ENCODE results near the gene ZNF503.
"Not testable (repeated sequence)": the region's sequence is repeated elsewhere in the genome, so short reads cannot be mapped to it uniquely, and the experiment has no call there.

ZNF503 gene

DNA sequence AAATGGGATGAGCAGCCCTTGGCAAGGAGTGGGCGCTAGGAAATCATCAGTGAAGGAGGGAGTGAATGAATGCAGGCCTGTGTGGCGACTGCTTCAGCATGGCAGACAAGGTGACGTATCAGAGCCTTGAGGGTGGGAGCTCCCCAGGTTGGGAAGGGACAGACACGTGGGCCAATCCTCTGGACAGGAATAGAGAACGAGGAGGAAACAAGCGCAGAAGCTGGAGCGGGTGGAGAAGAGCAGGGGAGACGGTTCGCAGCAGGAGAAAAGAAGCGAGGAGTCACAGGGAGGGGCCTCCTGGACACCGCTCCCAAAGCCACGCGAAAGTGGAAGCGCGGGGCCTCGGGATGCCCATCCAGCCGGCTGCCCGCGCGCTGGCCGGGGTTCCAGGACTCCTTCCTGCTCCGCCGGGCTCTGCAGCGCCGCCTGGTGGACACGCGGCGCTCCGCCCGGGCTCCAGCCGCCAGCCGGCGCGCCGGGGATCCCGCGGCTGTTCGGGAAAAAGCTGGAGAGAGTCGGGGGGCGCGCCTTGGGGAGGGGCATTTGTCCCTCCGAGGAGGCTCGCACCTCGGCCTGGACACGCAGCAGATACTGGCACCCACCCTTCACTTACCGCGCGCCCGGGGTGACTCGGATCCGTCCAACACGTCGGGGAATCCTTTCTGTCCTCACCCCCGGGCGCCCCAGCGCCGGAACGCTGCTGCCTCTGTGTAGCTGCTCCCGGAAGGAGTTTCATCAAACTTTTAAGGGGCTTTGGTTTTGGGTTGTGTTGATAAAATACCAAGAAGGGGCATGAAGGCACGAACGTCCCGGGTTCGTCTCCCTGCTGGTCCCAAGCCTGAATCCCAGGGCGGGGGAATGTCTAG, 6.3 kb downstream of the ZNF503 start:
- DNase-seq = no peak

- no peak for DNase-seq
These were observed 7.3 kb downstream of the ZNF503 start for GRCh38 chr10:75394221-75394620.

DNA sequence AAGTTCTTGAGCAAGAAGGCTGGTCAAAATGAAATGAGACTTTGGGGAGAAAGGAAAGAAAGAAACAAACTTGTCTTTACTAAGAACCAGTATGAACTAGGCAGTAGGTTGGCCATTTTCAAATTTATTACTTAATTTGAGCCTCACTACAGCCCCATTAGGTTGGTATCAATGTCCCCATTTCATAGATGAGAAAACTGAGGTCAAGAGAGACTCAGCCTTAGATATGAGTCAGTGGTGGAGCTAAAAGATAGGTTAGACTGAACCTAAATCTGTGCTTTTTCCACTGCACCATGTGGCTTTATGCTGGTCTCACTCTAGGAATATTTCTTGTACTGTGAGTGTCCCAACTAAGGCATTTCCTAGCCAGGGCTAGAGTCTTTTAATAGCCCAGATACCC, 8.8 kb downstream of the ZNF503 start:
- DNase-seq = no peak

- no peak for DNase-seq
These were observed 9.3 kb downstream of the ZNF503 start for GRCh38 chr10:75392271-75392670.

DNA sequence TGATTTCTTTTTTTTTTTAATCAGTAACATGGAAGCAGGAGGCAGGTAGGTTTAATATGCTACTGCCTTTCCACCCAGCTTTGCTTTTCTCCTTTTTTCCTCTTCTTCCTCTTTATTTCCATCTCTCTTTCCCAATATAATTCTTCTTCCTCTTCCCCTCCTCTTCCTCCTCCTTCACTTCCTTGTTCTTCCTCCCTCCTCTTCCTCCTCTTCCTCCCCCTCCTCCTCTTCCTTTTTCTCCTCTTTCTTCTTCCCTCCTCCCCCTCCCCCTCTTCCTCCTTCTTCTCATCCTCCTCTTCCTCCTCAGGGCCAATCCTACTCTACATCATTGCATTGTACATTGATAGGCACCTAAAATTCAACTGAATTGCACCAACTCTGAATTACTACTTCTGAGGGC, 11.4 kb downstream of the ZNF503 start:
- no peak for DNase-seq

- DNase-seq = no peak
These were observed 13.5 kb downstream of the ZNF503 start for GRCh38 chr10:75388082-75388481.

DNA sequence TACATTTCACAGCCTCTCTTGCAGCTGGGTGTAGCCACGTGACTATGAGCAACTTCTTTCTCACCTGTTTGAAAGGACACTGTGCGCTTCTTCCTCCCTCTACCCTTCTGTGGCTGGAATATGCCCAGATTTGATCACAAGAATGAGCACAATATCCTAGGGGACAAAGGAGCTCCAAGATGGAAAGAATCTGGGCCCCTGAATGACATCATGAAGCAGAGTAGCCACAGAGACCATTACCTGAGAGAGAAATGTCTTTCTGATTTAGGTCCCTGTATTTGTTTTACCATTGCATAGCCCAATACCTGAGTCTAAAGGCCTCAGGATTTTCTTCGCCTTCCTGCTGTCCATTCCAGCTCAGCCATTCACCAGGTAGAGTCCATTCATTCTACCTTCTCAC, 15.4 kb downstream of the ZNF503 start:
- DNase-seq = no peak

GRCh38 chr10:75379817-75380216, 21.7 kb downstream of the ZNF503 start:
- DNase-seq = no peak

- DNase-seq = no peak
These were observed 22.3 kb downstream of the ZNF503 start for GRCh38 chr10:75379212-75379724.

DNA sequence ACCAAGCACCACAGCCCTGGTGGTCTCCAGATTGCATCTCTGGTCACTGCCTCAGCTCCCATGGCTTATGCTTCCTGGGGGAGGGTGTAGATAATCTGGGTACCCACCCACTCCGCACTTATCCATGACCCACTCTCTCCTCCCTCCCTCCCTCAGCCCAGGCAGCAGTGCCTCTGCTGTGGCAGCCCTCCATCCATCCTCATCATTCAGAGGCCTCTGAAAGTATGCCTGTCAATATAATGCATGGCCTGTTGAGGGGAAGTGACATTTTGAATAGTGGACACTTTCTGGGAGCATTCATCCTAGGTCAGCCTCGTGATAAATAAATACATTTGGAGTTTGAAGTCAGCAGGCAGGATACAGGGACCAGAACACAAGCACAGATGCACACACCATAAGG, 23.2 kb downstream of the ZNF503 start:
- DNase-seq = no peak

GRCh38 chr10:75377869-75378268, 23.7 kb downstream of the ZNF503 start:
- DNase-seq = no peak

- DNase-seq = no peak
These were observed 25.7 kb downstream of the ZNF503 start for GRCh38 chr10:75375838-75376237.

DNA sequence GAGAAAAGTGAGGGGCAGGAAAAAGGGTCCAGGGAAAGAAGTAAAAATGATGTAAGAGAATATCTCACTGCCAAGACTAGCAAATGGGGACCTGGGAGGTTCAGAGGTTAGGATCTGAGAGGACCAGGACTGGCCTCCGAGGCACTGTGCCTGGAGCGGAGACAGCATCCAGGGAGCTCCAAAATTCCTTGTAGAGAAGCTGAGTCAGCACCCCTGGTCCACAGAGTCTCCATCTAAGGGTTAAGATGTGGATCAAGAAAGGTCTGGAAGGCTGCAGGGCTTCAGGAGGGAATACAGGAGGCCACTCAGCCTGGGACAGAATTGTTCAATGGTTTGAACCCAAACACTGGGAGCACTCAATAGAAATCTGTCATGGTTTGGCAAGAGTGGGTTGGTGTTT, 30.6 kb downstream of the ZNF503 start:
- no peak for DNase-seq

DNA sequence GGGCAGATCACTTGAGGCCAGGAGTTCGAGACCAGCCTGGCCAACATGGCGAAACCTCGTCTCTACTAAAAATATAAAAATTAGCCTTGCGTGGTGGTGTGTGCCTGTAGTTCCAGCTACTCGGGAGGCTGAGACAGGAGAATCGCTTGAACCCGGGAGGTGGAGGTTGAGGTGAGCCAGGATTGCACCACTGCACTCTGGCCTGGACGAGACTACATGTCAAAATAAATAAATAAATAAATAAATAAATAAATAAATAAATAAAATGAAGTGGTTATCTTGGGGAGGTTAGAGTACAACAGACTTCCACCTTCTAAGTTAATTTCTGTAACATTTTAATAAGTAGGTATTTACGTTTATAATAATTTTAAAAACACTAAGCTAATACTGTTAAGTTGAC, 31.7 kb downstream of the ZNF503 start:
- not testable (repeated sequence) for DNase-seq

DNA sequence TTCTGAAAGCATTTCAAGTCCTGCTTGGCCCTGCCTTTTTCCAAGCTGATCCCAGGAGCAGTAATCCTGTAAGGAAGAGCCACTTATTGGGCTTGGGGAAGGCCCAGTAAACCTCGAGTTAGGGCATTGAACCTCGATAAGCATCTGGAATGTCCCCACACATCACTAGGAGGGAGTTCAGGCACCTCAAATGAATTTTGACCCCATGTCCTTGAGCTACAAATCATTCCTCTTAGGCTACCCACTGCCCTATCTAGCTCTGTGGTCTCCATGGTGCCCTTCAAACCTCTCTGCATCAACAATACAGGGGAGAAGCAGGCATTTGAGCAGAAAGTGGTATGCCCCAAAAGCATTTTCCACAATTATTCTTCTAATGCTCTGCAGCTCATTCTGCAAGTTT, 33.7 kb downstream of the ZNF503 start:
- DNase-seq = no peak

DNA sequence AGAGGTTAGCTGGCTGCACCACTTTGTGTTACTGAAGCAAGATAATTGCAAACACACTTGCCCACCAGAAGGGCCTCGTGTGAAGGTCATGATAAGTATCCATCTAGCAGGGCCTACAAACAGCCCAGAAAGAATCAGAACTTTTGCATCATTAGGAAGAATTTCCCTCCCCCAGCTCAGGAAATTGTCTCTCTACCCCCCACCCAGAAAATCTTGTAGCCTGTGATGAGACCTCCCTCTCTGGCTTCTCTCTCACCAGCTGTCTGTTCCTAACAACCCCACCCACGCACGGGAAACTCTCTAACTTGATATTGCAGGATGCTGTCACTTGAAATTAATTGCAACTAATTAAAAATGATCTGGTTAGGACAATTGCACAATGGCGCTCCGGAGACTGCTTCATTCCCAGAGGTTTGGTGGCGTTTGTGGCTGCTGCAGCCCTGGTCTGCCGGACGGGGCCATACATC, 34.5 kb downstream of the ZNF503 start:
- no peak for DNase-seq

GRCh38 chr10:75363431-75363830, 38.1 kb downstream of the ZNF503 start:
- DNase-seq = no peak

DNA sequence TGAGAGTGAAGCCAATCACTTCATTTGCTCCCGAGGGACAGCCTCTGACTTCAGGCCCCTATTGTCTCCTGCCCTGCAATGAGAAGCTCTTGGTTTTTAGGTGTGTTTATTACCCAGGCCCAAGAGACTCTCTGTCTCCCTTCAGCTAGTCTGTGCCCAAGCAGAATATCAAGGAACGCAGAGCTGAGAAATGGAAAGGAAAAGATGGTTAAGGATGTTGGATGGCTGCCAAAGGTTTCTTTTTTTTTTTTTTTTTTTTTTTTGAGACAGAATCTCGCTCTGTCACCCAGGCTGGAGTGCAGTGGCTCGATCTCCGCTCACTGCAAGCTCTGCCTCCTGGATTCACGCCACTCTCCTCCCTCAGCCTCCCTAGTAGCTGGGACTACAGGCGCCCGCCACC, 41.7 kb downstream of the ZNF503 start:
- not testable (repeated sequence) for DNase-seq

DNA sequence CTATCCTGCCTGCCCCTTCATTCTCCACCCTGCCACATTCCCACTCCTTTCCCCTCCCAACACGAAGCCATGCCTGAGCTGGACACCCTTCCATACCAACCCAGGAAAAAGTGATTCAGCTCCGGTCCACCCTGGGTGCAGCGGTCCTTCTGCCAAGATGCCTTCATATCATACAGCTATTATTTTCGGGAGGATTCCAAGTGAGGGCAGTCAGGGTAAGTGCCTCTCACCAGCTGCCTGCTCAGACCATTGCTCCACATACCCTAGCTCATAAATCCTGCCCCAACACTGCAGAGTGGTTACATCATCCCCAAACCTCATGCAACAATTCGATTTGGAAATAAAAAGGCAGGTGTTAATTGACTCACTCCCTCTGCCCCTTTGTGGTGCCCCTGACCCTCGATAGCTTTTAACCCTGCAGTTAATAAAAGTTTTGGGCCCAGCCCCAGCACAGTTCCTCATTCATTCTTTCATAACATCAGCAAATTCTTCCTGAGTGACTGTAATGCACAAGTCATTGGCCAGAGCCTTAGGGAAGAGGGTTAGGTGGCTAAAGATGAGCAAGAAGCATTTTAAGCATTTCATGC, 42.6 kb downstream of the ZNF503 start:
- DNase-seq = no peak

GRCh38 chr10:75358132-75358531, 43.4 kb downstream of the ZNF503 start:
- no peak for DNase-seq

DNA sequence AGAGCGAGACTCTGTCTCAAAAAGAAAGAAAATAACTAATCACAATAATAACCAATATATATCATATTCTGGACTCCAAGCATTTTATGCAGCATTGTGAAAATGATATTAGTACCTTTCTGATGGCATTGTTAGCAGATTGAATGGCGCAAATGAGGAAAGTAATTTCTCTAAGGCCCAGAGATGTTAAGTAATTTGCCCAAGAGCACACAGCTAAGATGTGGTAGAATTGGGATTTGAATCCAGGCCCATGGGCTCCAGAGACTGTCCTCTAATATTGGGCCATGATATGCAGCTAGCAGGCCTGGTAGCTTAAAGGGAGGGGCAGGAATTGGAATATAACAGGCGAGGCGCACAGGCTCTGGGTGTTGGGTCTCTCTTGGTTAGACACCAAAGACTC, 44.1 kb downstream of the ZNF503 start:
- no peak for DNase-seq

- no peak for DNase-seq
These were observed 45.1 kb downstream of the ZNF503 start for GRCh38 chr10:75356484-75356883.

- no peak for DNase-seq
These were observed 45.9 kb downstream of the ZNF503 start for GRCh38 chr10:75355706-75356105.

DNA sequence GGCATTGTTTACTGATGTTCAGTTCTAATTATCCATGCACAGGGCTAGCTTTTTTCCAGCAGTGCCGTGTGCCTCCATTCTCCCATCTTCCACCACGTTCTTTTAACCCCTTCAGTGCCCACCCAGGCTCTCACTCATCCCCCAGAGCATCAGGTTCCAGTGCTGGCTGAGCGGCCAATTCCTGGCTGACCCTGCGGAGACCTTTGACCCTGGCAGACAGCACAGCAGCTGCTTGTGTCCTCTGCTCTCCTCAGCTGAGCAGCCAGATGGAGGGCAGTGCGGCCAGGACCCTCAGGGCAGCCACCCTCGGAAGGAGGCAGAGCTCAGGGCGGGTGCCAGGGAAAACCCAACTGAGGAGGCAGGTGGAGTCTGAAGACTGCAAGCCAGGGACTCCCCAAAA, 48.4 kb downstream of the ZNF503 start:
- no peak for DNase-seq
